Endothelial cell of umbilical vein (primary cell): ENCODE data around the gene BAMBI. TPM values are rescaled to one million over a fixed set of nuclear protein-coding genes. Genes with fewer than 3 reads are reported as not detected.

Source experiments
- BruUV-seq: library from RNA; stranded (reverse); fragments of 400-500 nt; replicated peaks from 2 replicates; lab custom pipeline; 2021; lab: Mats Ljungman, UMichigan
- CTCF ChIA-PET: fragments of 300-600, 350-600 bp; sonication (Branson Sonifier 250); formaldehyde crosslinking; loops from one replicate; lab custom pipeline; 2021; ENCODE audit warnings: antibody characterized with exemption, inconsistent platforms; lab: Charles Lee
- POLR2A ChIA-PET: fragments of 300-600, 350-600 bp; sonication (Branson Sonifier 250); formaldehyde crosslinking; loops from one replicate; lab custom pipeline; 2021; ENCODE audit warnings: antibody characterized with exemption, inconsistent platforms; lab: Charles Lee
- DNase-seq: peaks from one replicate; pipeline ENCODE4 v3.0.0-alpha.2; 2011; ENCODE audit warnings: low read depth, low spot score
- FAIRE-seq: peaks from 2 replicates; lab custom pipeline; 2011; peaks lifted over from hg19 to GRCh38; lab: Jason Lieb, UNC
- H2AFZ ChIP-seq: 2 replicates; pipeline ENCODE4 v1.6.0; 2012; ENCODE audit warnings: low read depth, low read length, control low read depth, inconsistent platforms
- H3K27ac ChIP-seq: 2 replicates; pipeline ENCODE4 v1.5.1; 2011; ENCODE audit warnings: low read depth, mild to moderate bottlenecking, control low read depth, low read length, moderate library complexity; ENCODE audit not compliant: insufficient read depth
- H3K27me3 ChIP-seq, 2 experiments: 2 replicates each; pipeline versions ENCODE4 v1.6.0 to v1.6.1; 2011; ENCODE audit warnings: low read length in 2 of 2, mixed read lengths in 1 of 2; ENCODE audit not compliant: control insufficient read depth in 2 of 2, insufficient read depth in 2 of 2
- H3K36me3 ChIP-seq, 2 experiments: 2 replicates in 1 of 2; 3 replicates in 1 of 2; pipeline ENCODE4 v1.5.1; 2011; ENCODE audit warnings: low read length in 2 of 2, mild to moderate bottlenecking in 1 of 2, moderate library complexity in 1 of 2; ENCODE audit not compliant: control insufficient read depth in 2 of 2, insufficient read depth in 2 of 2; ENCODE audit errors: extremely low read depth in 1 of 2
- H3K4me1 ChIP-seq: 3 replicates; pipeline ENCODE4 v1.5.1; 2011; ENCODE audit warnings: mild to moderate bottlenecking, low read length; ENCODE audit not compliant: control insufficient read depth, insufficient read depth; ENCODE audit errors: extremely low read depth
- H3K4me2 ChIP-seq: 2 replicates; pipeline ENCODE4 v1.6.1; 2011; ENCODE audit warnings: low read length, control low read depth, mixed read lengths; ENCODE audit not compliant: insufficient read depth
- H3K4me3 ChIP-seq, 3 experiments: fragments of 200-600 bp in 1 of 3; sonication (generic), shearing (Covaris generic) in 1 of 3; replicated peaks in 1 of 3; 2 replicates each; pipeline ENCODE4 v1.5.1; 2011 to 2016; ENCODE audit warnings: control low read depth in 3 of 3, low read length in 3 of 3, mild to moderate bottlenecking in 2 of 3, inconsistent platforms in 1 of 3, low read depth in 1 of 3, moderate library complexity in 1 of 3; ENCODE audit not compliant: insufficient read depth in 1 of 3
- H3K79me2 ChIP-seq: 2 replicates; pipeline ENCODE4 v1.6.0; 2012; ENCODE audit warnings: low read length, inconsistent platforms; ENCODE audit not compliant: control insufficient read depth, insufficient read depth
- H3K9ac ChIP-seq: replicated peaks from 2 replicates; pipeline ENCODE3; 2011; ENCODE audit warnings: low read length, control low read depth; ENCODE audit not compliant: insufficient read depth; ENCODE audit errors: extremely low read depth
- H3K9me1 ChIP-seq: replicated peaks from 3 replicates; pipeline ENCODE4 v1.6.0; 2011; ENCODE audit warnings: mild to moderate bottlenecking, low read length; ENCODE audit not compliant: control insufficient read depth, insufficient read depth; ENCODE audit errors: extremely low read depth
- H3K9me3 ChIP-seq: replicated peaks from 2 replicates; pipeline ENCODE4 v1.5.1; 2012; ENCODE audit warnings: low read length, inconsistent platforms; ENCODE audit not compliant: control insufficient read depth, insufficient read depth
- H4K20me1 ChIP-seq: replicated peaks from 2 replicates; pipeline ENCODE3; 2011; ENCODE audit warnings: mild to moderate bottlenecking, low read length; ENCODE audit not compliant: control insufficient read depth, insufficient read depth; ENCODE audit errors: extremely low read depth
- CTCF ChIP-seq, 2 donors: IDR thresholded peaks; 1 replicate in 1 of 2; 2 replicates in 1 of 2; pipeline ENCODE4 v1.5.1; 2011; ENCODE audit warnings: low read length in 2 of 2, mild to moderate bottlenecking in 2 of 2, moderate library complexity in 2 of 2, control low read depth in 1 of 2, inconsistent platforms in 1 of 2, low read depth in 1 of 2; ENCODE audit not compliant: insufficient read depth in 1 of 2; ENCODE audit errors: extremely low read depth in 1 of 2
- EZH2 ChIP-seq: IDR thresholded peaks from 2 replicates; pipeline ENCODE4 v1.6.1; 2012; ENCODE audit warnings: borderline replicate concordance, low read depth, mild to moderate bottlenecking, moderate library complexity, low read length, inconsistent platforms; ENCODE audit not compliant: severe bottlenecking
- FOS ChIP-seq: IDR thresholded peaks from 2 replicates; pipeline ENCODE4 v1.6.1; 2011; ENCODE audit warnings: mild to moderate bottlenecking, low read length, moderate library complexity, borderline replicate concordance; ENCODE audit not compliant: insufficient read depth
- GATA2 ChIP-seq: IDR thresholded peaks from 2 replicates; pipeline ENCODE4 v1.7.0; 2011; ENCODE audit warnings: low read depth, mild to moderate bottlenecking, moderate library complexity, mixed read lengths, low read length; ENCODE audit not compliant: insufficient read length, insufficient read depth
- JUN ChIP-seq: IDR thresholded peaks from 2 replicates; pipeline ENCODE4 v1.6.1; 2011; ENCODE audit warnings: borderline replicate concordance, low read depth; ENCODE audit not compliant: insufficient read length, insufficient read depth
- MAX ChIP-seq: IDR thresholded peaks from 2 replicates; pipeline ENCODE4 v1.6.1; 2011; ENCODE audit not compliant: insufficient read depth, insufficient read length
- MYC ChIP-seq: IDR thresholded peaks from one replicate; pipeline ENCODE4 v1.6.1; 2011; ENCODE audit warnings: mild to moderate bottlenecking, low read depth, low read length
- POLR2A ChIP-seq: IDR thresholded peaks from 2 replicates; pipeline ENCODE4 v1.6.1; 2012; ENCODE audit warnings: low read depth, mild to moderate bottlenecking, control low read depth, low read length
- POLR2AphosphoS5 ChIP-seq: IDR thresholded peaks from 2 replicates; pipeline ENCODE4 v1.6.1; 2012; ENCODE audit warnings: low read depth, mild to moderate bottlenecking, control low read depth, low read length, moderate library complexity; ENCODE audit not compliant: insufficient read depth
- dilution Hi-C: fragments of 300-500 bp; cut with MboI; formaldehyde crosslinking; loops from one replicate; pipeline ENCODE4 v1.15.0; 2019; ENCODE audit warnings: low sequenced_read_pairs; ENCODE audit not compliant: extremely low pct_ligation_motif_present
- intact Hi-C: fragments of 100-400 bp; cut with micrococcal nuclease; formaldehyde crosslinking; loops from one replicate; pipeline ENCODE4 v1.10.0; 2022
- polyA plus RNA-seq, 4 experiments: library from polyadenylated mRNA; depleted of rRNA in 3 of 4; stranded (reverse) in 3 of 4; unstranded in 1 of 4; fragments of >200 nt; gene quantifications; 2 replicates each; pipeline versions ENCODE4 v1.2.1 to v1.2.3, GENCODE V29; 2011 to 2012; ENCODE audit warnings: missing spikeins in 1 of 4
- total RNA-seq: library from RNA; stranded (reverse); gene quantifications from 2 replicates; pipeline ENCODE4 v1.2.3, GENCODE V29; 2021

Gene BAMBI
- total and polyA plus RNA-seq, 2 donors (not counting 3 experiments of a cell fraction or from before 2014, with no cell fraction given) = 3.2 to 4.3 TPM

GRCh38 chr10:28680358-28680752 is 3.0 kb downstream of the BAMBI start:
- Histone ChIP-seq H3K9me1 (no peaks in the 10 kb centered on the region), H3K79me2 (no peaks in the 10 kb centered on the region), H3K9ac (no peak overlapping the region), H3K4me1 (peaks cover 32% of the 10 kb centered on the region), H3K27ac (no peak overlapping the region), H2AFZ (peak overlapping the region; percentile 27), H3K27me3 (peaks cover 4 to 14% of the 10 kb centered on the region in 2 experiments), H4K20me1 (no peaks in the 10 kb centered on the region), H3K4me2 (peak overlapping the region; percentile 83), H3K4me3 (peak overlapping the region; percentile 38 to 64 (median 43)), H3K9me3 (no peaks in the 10 kb centered on the region), H3K36me3 (no peaks in the 10 kb centered on the region)
- POLR2A ChIA-PET = no interaction called here
- CTCF ChIA-PET = interaction anchor here (0.7 to 10.3 kb wide), 7 partner anchors 16 to 624 kb away, joined by 3 to 94 read pairs (median 4); partner anchors contain the start of gene WAC
- BruUV-seq = no TSS peak
- DNase-seq (peak; percentile 57), FAIRE-seq (no peak)
- TF ChIP-seq POLR2AphosphoS5 (no peak), FOS (no peak)
- intact Hi-C loops (no loop called here), dilution Hi-C loops (no loop called here)

DNA sequence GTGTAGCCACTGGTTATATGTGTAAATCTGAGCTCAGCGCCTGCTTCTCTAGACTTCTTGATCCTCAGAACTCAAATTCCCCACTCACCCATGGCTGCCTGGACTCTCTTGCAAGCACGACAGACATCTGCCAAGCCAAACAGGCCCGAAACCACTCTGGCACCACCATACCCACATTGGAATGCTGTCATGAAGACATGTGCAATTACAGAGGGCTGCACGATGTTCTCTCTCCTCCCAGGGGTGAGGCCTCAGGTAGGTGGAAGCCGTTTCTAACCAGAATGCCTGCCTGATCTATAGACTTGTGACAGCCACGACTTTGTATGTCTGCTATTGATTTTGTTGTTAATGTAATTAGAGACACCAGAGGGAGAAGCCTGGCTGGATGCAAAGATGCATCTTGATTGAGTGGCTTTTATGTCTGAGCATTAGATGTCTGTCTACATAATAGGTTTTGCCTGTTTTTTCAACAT is 4.0 kb downstream of the BAMBI start:
- Histone ChIP-seq H3K79me2 (no peaks in the 10 kb centered on the region), H3K27ac (no peak overlapping the region), H3K36me3 (no peaks in the 10 kb centered on the region), H2AFZ (no peak overlapping the region), H3K9ac (no peak overlapping the region), H3K4me3 (no peak overlapping the region), H3K4me1 (peaks cover 32% of the 10 kb centered on the region), H3K4me2 (peak overlapping the region; percentile 83), H3K27me3 (peaks cover 3 to 5% of the 10 kb centered on the region in 2 experiments), H3K9me3 (no peaks in the 10 kb centered on the region), H3K9me1 (no peaks in the 10 kb centered on the region), H4K20me1 (no peaks in the 10 kb centered on the region)
- CTCF ChIA-PET = interaction anchor here (0.8 to 10.3 kb wide), 7 partner anchors 11 to 623 kb away, joined by 3 to 94 read pairs (median 4); partner anchors contain the start of gene WAC
- POLR2A ChIA-PET = no interaction called here
- no peak for TF ChIP-seq POLR2A
- TF ChIP-seq JUN = no peak
- TF ChIP-seq FOS = no peak
- TF ChIP-seq EZH2 = no peak
- no peak for TF ChIP-seq GATA2
- no peak for TF ChIP-seq POLR2AphosphoS5
- TF ChIP-seq CTCF (IDR thresholded peaks at IDR 0.05; ENCODE audit: extremely low read depth in 1 of 2, insufficient read depth in 1 of 2, low read depth in 1 of 2, low read length in 2 of 2) = no peak
- TF ChIP-seq MAX = no peak
- TF ChIP-seq MYC = no peak
- no TSS peak for BruUV-seq
- dilution Hi-C loops (no loop called here), intact Hi-C loops (no loop called here)
- DNase-seq (no peak), FAIRE-seq (no peak)
